GM23338 (cell line): ENCODE measurements around the gene B4GALT1. TPM values are rescaled to one million over a fixed set of nuclear protein-coding genes. Genes with fewer than 3 reads are reported as not detected.

Source experiments
- ATAC-seq: fragments of 200-7000 bp; cut with Tn5 transposase; 3 replicates; pipeline ENCODE4 v1.9.1; 2020
- DNase-seq: peaks from one replicate; pipeline ENCODE4 v3.0.0-alpha.2; 2015; ENCODE audit warnings: low spot score
- H2AFZ ChIP-seq: fragments of 200-600 bp; sonication (generic); 2 replicates; pipeline ENCODE4 v1.8.0; 2016; ENCODE audit warnings: antibody characterized with exemption, mild to moderate bottlenecking, moderate library complexity
- H3F3A ChIP-seq: fragments of 200-600 bp; sonication (generic); replicated peaks from 2 replicates; pipeline ENCODE4 v1.8.0; 2017; ENCODE audit warnings: antibody characterized with exemption, mixed run types, low read depth
- H3K27ac ChIP-seq: fragments of 200-600 bp; sonication (generic); 2 replicates; pipeline ENCODE4 v1.6.1; 2016; ENCODE audit warnings: low read depth
- H3K27me3 ChIP-seq: fragments of 200-600 bp; sonication (generic); 2 replicates; pipeline ENCODE4 v1.8.0; 2016; ENCODE audit warnings: mild to moderate bottlenecking, mixed run types, moderate library complexity; ENCODE audit not compliant: insufficient read depth
- H3K36me3 ChIP-seq: fragments of 200-600 bp; sonication (generic); 2 replicates; pipeline ENCODE4 v1.8.0; 2016; ENCODE audit warnings: mild to moderate bottlenecking; ENCODE audit not compliant: insufficient read depth
- H3K4me1 ChIP-seq: fragments of 200-600 bp; sonication (generic); 2 replicates; pipeline ENCODE4 v1.8.0; 2016; ENCODE audit warnings: mild to moderate bottlenecking, moderate library complexity; ENCODE audit not compliant: insufficient read depth
- H3K4me2 ChIP-seq: fragments of 200-600 bp; sonication (generic); 2 replicates; pipeline ENCODE4 v1.7.1; 2017; ENCODE audit warnings: mixed run types
- H3K4me3 ChIP-seq: fragments of 200-600 bp; sonication (generic); 2 replicates; pipeline ENCODE4 v1.6.1; 2016; ENCODE audit warnings: mixed run types
- H3K79me2 ChIP-seq: fragments of 200-600 bp; sonication (generic); replicated peaks from 2 replicates; pipeline ENCODE4 v1.8.0; 2017; ENCODE audit warnings: mild to moderate bottlenecking; ENCODE audit not compliant: insufficient read depth
- H3K9me2 ChIP-seq: fragments of 200-600 bp; sonication (generic); 2 replicates; pipeline ENCODE4 v1.8.0; 2017; ENCODE audit not compliant: insufficient read depth
- H4K20me1 ChIP-seq: fragments of 200-600 bp; sonication (generic); replicated peaks from 2 replicates; pipeline ENCODE4 v1.8.0; 2017; ENCODE audit warnings: mild to moderate bottlenecking; ENCODE audit not compliant: insufficient read depth
- H3K27ac Mint-ChIP-seq: 2 replicates; pipeline ENCODE4 v1.8.0; 2020; ENCODE audit warnings: inconsistent platforms, mild to moderate bottlenecking, moderate library complexity, mixed read lengths
- H3K27me3 Mint-ChIP-seq: 3 replicates; pipeline ENCODE4 v1.8.0; 2022; ENCODE audit warnings: low read depth, mild to moderate bottlenecking, moderate library complexity, mixed read lengths, inconsistent platforms; ENCODE audit not compliant: insufficient read depth, poor library complexity
- H3K36me3 Mint-ChIP-seq: 3 replicates; pipeline ENCODE4 v1.8.0; 2021; ENCODE audit warnings: low read depth, mild to moderate bottlenecking, inconsistent platforms, moderate library complexity, mixed read lengths
- H3K4me1 Mint-ChIP-seq: 3 replicates; pipeline ENCODE4 v1.8.0; 2020; ENCODE audit warnings: mild to moderate bottlenecking, inconsistent platforms, mixed read lengths
- H3K4me3 Mint-ChIP-seq: 3 replicates; pipeline ENCODE4 v1.8.0; 2021; ENCODE audit warnings: moderate library complexity, mild to moderate bottlenecking, inconsistent platforms, mixed read lengths
- H3K9me3 Mint-ChIP-seq: 3 replicates; pipeline ENCODE4 v1.8.0; 2020; ENCODE audit warnings: moderate library complexity, mild to moderate bottlenecking, inconsistent platforms, mixed read lengths
- CREB1 ChIP-seq: fragments of 250-450 bp; sonication (Bioruptor Pico); IDR thresholded peaks from 2 replicates; pipeline ENCODE4 v1.5.0; 2020; ENCODE audit warnings: low read depth, mild to moderate bottlenecking, moderate library complexity
- EZH2 ChIP-seq: fragments of 200-600 bp; sonication (generic); IDR thresholded peaks from one replicate; pipeline ENCODE4 v1.8.0; 2017; ENCODE audit warnings: antibody characterized with exemption, mild to moderate bottlenecking, low read depth; ENCODE audit not compliant: unreplicated experiment
- EZH2phosphoT487 ChIP-seq: fragments of 200-600 bp; sonication (generic); IDR thresholded peaks from one replicate; pipeline ENCODE4 v1.8.1; 2018; ENCODE audit warnings: antibody characterized with exemption; ENCODE audit not compliant: unreplicated experiment
- JUNB ChIP-seq: IDR thresholded peaks from one replicate; pipeline ENCODE4 v1.6.1; 2016; ENCODE audit warnings: antibody characterized with exemption; ENCODE audit not compliant: unreplicated experiment
- NANOG ChIP-seq: IDR thresholded peaks from 2 replicates; pipeline ENCODE4 v1.6.1; 2016; ENCODE audit warnings: antibody characterized with exemption, borderline replicate concordance
- POLR2AphosphoS5 ChIP-seq: IDR thresholded peaks from 2 replicates; pipeline ENCODE4 v1.6.1; 2016; ENCODE audit warnings: antibody characterized with exemption, low read depth
- STAT1 ChIP-seq: IDR thresholded peaks from one replicate; pipeline ENCODE4 v1.6.1; 2016; ENCODE audit warnings: antibody characterized with exemption; ENCODE audit not compliant: unreplicated experiment
- ZNF114 ChIP-seq: fragments of 250-450 bp; sonication (Bioruptor Pico); IDR thresholded peaks from 2 replicates; pipeline ENCODE4 v1.5.0; 2020; ENCODE audit warnings: mild to moderate bottlenecking, moderate library complexity
- ZNF331 ChIP-seq: fragments of 250-450 bp; sonication (Bioruptor Pico); IDR thresholded peaks from 2 replicates; pipeline ENCODE4 v1.5.0; 2020; ENCODE audit warnings: low read depth, mild to moderate bottlenecking, moderate library complexity
- polyA plus RNA-seq: library from polyadenylated mRNA; unstranded; fragments of >200 nt; fragmentation: Nextera tagmentation; extraction: Ambion mirVana; gene quantifications from 2 replicates; pipeline ENCODE4 v1.2.1, GENCODE V29; 2016
- total RNA-seq: library from RNA; depleted of rRNA; stranded (reverse); fragments of >200 nt; shearing (Covaris generic); gene quantifications from 2 replicates; pipeline ENCODE4 v1.2.3, GENCODE V29; 2014
- TF ChIP-seq, protein P1 (sequence below): IDR thresholded peaks from one replicate; pipeline ENCODE4 v1.6.1; 2018; ENCODE audit warnings: antibody characterized with exemption; ENCODE audit not compliant: unreplicated experiment
- TF ChIP-seq, protein P2 (sequence below): IDR thresholded peaks from 2 replicates; pipeline ENCODE4 v1.6.1; 2016; ENCODE audit warnings: antibody characterized with exemption
- TF ChIP-seq, protein P3 (sequence below): fragments of 250-450 bp; sonication (Bioruptor Pico); IDR thresholded peaks from 2 replicates; pipeline ENCODE4 v1.5.0; 2020; ENCODE audit warnings: mild to moderate bottlenecking, moderate library complexity
- TF ChIP-seq, protein P4 (sequence below), 2 experiments: fragments of 200-600 bp in 1 of 2; sonication (generic) in 1 of 2; conservative IDR thresholded peaks; 2 replicates each; pipeline versions ENCODE4 v1.5.1 to v1.6.1; 2016 to 2017; ENCODE audit warnings: antibody characterized with exemption in 2 of 2, low read depth in 2 of 2, mild to moderate bottlenecking in 2 of 2, moderate library complexity in 1 of 2

B4GALT1 gene
- total and polyA plus RNA-seq, 2 experiments from 2014 or later = 6.3 to 15.8 TPM

DNA sequence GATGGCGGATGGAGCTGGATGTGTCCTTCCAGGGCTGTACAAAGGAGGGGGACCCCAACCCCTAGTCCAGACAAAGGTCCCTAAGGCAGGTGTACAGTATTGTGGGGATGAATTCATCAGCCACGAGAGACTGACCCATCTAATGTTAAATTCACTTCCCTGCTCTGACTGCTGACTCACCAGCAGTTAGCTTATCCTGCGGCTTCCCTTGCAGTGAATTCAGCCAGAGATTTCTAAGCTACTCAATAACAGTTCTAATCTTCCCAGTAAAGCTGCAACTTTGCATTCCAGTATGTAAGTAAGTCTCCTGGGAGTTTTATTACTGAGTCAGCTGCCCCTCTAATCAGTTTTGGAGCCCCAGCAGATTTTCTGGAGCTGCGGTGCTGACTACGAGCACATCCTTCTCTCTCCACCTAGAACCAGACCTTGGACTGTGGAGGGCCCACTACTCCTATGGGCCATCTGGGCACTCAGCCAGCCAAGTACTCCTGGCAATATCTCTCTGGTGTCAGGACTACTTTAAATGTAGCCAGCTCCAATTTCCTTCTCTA, 16.1 kb downstream of the B4GALT1 start:
- H3K4me3 Mint-ChIP-seq = no peak overlapping the region
- peak; percentile 46; the same call in 2 of the 3 replicates for ATAC-seq
- Histone ChIP-seq H2AFZ (no peak overlapping the region), H3K27me3 (no peaks in the 10 kb centered on the region), H3K4me1 (no peaks in the 10 kb centered on the region), H3K36me3 (no peaks in the 10 kb centered on the region), H4K20me1 (no peaks in the 10 kb centered on the region), H3K4me2 (no peak overlapping the region), H3K27ac (no peak overlapping the region; the same call in 1 of the 2 replicates), H3F3A (no peaks in the 10 kb centered on the region), H3K4me3 (no peak overlapping the region), H3K79me2 (peaks cover 34% of the 10 kb centered on the region; the same call in 1 of the 2 replicates), H3K9me2 (no peaks in the 10 kb centered on the region)
- no peaks in the 10 kb centered on the region for H3K36me3 Mint-ChIP-seq
- DNase-seq = no peak
- no peak for TF ChIP-seq EZH2phosphoT487
- TF ChIP-seq, protein P1, sequence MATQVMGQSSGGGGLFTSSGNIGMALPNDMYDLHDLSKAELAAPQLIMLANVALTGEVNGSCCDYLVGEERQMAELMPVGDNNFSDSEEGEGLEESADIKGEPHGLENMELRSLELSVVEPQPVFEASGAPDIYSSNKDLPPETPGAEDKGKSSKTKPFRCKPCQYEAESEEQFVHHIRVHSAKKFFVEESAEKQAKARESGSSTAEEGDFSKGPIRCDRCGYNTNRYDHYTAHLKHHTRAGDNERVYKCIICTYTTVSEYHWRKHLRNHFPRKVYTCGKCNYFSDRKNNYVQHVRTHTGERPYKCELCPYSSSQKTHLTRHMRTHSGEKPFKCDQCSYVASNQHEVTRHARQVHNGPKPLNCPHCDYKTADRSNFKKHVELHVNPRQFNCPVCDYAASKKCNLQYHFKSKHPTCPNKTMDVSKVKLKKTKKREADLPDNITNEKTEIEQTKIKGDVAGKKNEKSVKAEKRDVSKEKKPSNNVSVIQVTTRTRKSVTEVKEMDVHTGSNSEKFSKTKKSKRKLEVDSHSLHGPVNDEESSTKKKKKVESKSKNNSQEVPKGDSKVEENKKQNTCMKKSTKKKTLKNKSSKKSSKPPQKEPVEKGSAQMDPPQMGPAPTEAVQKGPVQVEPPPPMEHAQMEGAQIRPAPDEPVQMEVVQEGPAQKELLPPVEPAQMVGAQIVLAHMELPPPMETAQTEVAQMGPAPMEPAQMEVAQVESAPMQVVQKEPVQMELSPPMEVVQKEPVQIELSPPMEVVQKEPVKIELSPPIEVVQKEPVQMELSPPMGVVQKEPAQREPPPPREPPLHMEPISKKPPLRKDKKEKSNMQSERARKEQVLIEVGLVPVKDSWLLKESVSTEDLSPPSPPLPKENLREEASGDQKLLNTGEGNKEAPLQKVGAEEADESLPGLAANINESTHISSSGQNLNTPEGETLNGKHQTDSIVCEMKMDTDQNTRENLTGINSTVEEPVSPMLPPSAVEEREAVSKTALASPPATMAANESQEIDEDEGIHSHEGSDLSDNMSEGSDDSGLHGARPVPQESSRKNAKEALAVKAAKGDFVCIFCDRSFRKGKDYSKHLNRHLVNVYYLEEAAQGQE = no peak
- no peak for TF ChIP-seq ZNF331 (CRISPR knock-in tag)
- TF ChIP-seq POLR2AphosphoS5 = no peak
- TF ChIP-seq ZNF114 (CRISPR knock-in tag) = no peak
- TF ChIP-seq, protein P2, sequence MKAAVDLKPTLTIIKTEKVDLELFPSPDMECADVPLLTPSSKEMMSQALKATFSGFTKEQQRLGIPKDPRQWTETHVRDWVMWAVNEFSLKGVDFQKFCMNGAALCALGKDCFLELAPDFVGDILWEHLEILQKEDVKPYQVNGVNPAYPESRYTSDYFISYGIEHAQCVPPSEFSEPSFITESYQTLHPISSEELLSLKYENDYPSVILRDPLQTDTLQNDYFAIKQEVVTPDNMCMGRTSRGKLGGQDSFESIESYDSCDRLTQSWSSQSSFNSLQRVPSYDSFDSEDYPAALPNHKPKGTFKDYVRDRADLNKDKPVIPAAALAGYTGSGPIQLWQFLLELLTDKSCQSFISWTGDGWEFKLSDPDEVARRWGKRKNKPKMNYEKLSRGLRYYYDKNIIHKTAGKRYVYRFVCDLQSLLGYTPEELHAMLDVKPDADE = no peak
- no peak for TF ChIP-seq NANOG
- no peak for TF ChIP-seq STAT1
- no peak for TF ChIP-seq EZH2
- TF ChIP-seq, protein P3, sequence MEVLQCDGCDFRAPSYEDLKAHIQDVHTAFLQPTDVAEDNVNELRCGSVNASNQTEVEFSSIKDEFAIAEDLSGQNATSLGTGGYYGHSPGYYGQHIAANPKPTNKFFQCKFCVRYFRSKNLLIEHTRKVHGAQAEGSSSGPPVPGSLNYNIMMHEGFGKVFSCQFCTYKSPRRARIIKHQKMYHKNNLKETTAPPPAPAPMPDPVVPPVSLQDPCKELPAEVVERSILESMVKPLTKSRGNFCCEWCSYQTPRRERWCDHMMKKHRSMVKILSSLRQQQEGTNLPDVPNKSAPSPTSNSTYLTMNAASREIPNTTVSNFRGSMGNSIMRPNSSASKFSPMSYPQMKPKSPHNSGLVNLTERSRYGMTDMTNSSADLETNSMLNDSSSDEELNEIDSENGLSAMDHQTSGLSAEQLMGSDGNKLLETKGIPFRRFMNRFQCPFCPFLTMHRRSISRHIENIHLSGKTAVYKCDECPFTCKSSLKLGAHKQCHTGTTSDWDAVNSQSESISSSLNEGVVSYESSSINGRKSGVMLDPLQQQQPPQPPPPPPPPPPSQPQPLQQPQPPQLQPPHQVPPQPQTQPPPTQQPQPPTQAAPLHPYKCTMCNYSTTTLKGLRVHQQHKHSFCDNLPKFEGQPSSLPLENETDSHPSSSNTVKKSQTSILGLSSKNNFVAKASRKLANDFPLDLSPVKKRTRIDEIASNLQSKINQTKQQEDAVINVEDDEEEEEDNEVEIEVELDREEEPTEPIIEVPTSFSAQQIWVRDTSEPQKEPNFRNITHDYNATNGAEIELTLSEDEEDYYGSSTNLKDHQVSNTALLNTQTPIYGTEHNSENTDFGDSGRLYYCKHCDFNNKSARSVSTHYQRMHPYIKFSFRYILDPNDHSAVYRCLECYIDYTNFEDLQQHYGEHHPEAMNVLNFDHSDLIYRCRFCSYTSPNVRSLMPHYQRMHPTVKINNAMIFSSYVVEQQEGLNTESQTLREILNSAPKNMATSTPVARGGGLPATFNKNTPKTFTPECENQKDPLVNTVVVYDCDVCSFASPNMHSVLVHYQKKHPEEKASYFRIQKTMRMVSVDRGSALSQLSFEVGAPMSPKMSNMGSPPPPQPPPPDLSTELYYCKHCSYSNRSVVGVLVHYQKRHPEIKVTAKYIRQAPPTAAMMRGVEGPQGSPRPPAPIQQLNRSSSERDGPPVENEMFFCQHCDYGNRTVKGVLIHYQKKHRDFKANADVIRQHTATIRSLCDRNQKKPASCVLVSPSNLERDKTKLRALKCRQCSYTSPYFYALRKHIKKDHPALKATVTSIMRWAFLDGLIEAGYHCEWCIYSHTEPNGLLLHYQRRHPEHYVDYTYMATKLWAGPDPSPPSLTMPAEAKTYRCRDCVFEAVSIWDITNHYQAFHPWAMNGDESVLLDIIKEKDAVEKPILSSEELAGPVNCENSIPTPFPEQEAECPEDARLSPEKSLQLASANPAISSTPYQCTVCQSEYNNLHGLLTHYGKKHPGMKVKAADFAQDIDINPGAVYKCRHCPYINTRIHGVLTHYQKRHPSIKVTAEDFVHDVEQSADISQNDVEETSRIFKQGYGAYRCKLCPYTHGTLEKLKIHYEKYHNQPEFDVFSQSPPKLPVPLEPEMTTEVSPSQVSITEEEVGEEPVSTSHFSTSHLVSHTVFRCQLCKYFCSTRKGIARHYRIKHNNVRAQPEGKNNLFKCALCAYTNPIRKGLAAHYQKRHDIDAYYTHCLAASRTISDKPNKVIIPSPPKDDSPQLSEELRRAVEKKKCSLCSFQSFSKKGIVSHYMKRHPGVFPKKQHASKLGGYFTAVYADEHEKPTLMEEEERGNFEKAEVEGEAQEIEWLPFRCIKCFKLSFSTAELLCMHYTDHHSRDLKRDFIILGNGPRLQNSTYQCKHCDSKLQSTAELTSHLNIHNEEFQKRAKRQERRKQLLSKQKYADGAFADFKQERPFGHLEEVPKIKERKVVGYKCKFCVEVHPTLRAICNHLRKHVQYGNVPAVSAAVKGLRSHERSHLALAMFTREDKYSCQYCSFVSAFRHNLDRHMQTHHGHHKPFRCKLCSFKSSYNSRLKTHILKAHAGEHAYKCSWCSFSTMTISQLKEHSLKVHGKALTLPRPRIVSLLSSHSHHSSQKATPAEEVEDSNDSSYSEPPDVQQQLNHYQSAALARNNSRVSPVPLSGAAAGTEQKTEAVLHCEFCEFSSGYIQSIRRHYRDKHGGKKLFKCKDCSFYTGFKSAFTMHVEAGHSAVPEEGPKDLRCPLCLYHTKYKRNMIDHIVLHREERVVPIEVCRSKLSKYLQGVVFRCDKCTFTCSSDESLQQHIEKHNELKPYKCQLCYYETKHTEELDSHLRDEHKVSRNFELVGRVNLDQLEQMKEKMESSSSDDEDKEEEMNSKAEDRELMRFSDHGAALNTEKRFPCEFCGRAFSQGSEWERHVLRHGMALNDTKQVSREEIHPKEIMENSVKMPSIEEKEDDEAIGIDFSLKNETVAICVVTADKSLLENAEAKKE (CRISPR knock-in tag) = no peak
- TF ChIP-seq CREB1 (CRISPR knock-in tag) = no peak
- TF ChIP-seq, protein P4, sequence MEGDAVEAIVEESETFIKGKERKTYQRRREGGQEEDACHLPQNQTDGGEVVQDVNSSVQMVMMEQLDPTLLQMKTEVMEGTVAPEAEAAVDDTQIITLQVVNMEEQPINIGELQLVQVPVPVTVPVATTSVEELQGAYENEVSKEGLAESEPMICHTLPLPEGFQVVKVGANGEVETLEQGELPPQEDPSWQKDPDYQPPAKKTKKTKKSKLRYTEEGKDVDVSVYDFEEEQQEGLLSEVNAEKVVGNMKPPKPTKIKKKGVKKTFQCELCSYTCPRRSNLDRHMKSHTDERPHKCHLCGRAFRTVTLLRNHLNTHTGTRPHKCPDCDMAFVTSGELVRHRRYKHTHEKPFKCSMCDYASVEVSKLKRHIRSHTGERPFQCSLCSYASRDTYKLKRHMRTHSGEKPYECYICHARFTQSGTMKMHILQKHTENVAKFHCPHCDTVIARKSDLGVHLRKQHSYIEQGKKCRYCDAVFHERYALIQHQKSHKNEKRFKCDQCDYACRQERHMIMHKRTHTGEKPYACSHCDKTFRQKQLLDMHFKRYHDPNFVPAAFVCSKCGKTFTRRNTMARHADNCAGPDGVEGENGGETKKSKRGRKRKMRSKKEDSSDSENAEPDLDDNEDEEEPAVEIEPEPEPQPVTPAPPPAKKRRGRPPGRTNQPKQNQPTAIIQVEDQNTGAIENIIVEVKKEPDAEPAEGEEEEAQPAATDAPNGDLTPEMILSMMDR (conservative IDR thresholded peaks at IDR 0.05; ENCODE audit: low read depth in 2 of 2) = no peak
- TF ChIP-seq JUNB = no peak
- peaks cover 8% of the 10 kb centered on the region for H3K4me1 Mint-ChIP-seq
- no peak overlapping the region for H3K27ac Mint-ChIP-seq
- peaks cover 3% of the 10 kb centered on the region for H3K27me3 Mint-ChIP-seq
- no peaks in the 10 kb centered on the region for H3K9me3 Mint-ChIP-seq
